HepG2 (cell line): ENCODE data around the gene RNF4. TPM values are rescaled to one million over a fixed set of nuclear protein-coding genes. Genes with fewer than 3 reads are reported as not detected.

Experiments
- ATAC-seq: fragments of 200-7000 bp; cut with Tn5 transposase; 3 replicates; pipeline ENCODE4 v1.9.1; 2020; ENCODE audit warnings: mild to moderate bottlenecking, moderate library complexity
- BruUV-seq: library from RNA; stranded (reverse); fragments of 400-500 nt; replicated peaks from 2 replicates; lab custom pipeline; 2021; lab: Mats Ljungman, UMichigan
- CTCF ChIA-PET: fragments of 300-600 bp; formaldehyde crosslinking; extraction: SDS; loops from one replicate; lab custom pipeline; 2021; ENCODE audit warnings: low total read pairs, inconsistent platforms, low intra/inter-chr PET ratio; lab: Yijun Ruan, JAX
- POLR2A ChIA-PET: fragments of 350-600 bp; sonication (Branson Sonifier 250); formaldehyde crosslinking; loops from one replicate; lab custom pipeline; 2020; ENCODE audit warnings: antibody characterized with exemption, inconsistent platforms; lab: Yijun Ruan, JAX
- DNase-seq: peaks from one replicate; pipeline ENCODE4 v3.0.0-alpha.2; 2015; ENCODE audit warnings: low spot score
- FAIRE-seq: peaks from 3 replicates; lab custom pipeline; 2011; peaks lifted over from hg19 to GRCh38; lab: Jason Lieb, UNC
- H2AFZ ChIP-seq: one replicate; pipeline ENCODE4 v1.6.1; 2011; ENCODE audit warnings: low read length, inconsistent platforms
- H3K27ac ChIP-seq: fragments of 300-600 bp; 3 replicates; pipeline ENCODE4 v1.8.0; 2011; ENCODE audit warnings: mixed run types, mild to moderate bottlenecking, mixed read lengths, low read length, inconsistent platforms; ENCODE audit not compliant: insufficient read depth; ENCODE audit errors: extremely low read length
- H3K27me3 ChIP-seq, 2 experiments: fragments of 200-600 bp in 1 of 2; 2 replicates in 1 of 2; 3 replicates in 1 of 2; pipeline versions ENCODE4 v1.6.0 to v1.8.0; 2011; ENCODE audit warnings: low read length in 2 of 2, mild to moderate bottlenecking in 2 of 2, moderate library complexity in 2 of 2, inconsistent platforms in 1 of 2; ENCODE audit not compliant: insufficient read depth in 2 of 2, control insufficient read depth in 1 of 2
- H3K36me3 ChIP-seq, 2 experiments: fragments of 200-600 bp in 1 of 2; replicated peaks in 1 of 2; 2 replicates in 1 of 2; 3 replicates in 1 of 2; pipeline versions ENCODE4 v1.5.1 to v1.8.0; 2011; ENCODE audit warnings: low read length in 2 of 2, inconsistent platforms in 1 of 2; ENCODE audit not compliant: insufficient read depth in 2 of 2, control insufficient read depth in 1 of 2
- H3K4me1 ChIP-seq: 2 replicates; pipeline ENCODE4 v1.5.1; 2012; ENCODE audit warnings: low read length, inconsistent platforms; ENCODE audit not compliant: insufficient read depth
- H3K4me2 ChIP-seq: 2 replicates; pipeline ENCODE4 v1.6.0; 2011; ENCODE audit warnings: low read depth, low read length, inconsistent platforms
- H3K4me3 ChIP-seq, 3 experiments: fragments of 200-600 bp in 1 of 3; sonication (generic), shearing (Covaris generic) in 1 of 3; replicated peaks in 1 of 3; 2 replicates each; pipeline ENCODE4 v1.5.1; 2011 to 2016; ENCODE audit warnings: low read length in 3 of 3, inconsistent platforms in 2 of 3, low read depth in 2 of 3, mild to moderate bottlenecking in 2 of 3, control low read depth in 1 of 3, mixed read lengths in 1 of 3; ENCODE audit not compliant: insufficient read depth in 1 of 3
- H3K79me2 ChIP-seq: one replicate; pipeline ENCODE4 v1.6.1; 2011; ENCODE audit warnings: low read length, inconsistent platforms; ENCODE audit not compliant: insufficient read depth
- H3K9ac ChIP-seq: 2 replicates; pipeline ENCODE4 v1.6.0; 2011; ENCODE audit warnings: mild to moderate bottlenecking, low read depth, low read length, inconsistent platforms; ENCODE audit not compliant: insufficient read depth
- H3K9me3 ChIP-seq: 2 replicates; pipeline ENCODE4 v1.5.1; 2012; ENCODE audit warnings: mild to moderate bottlenecking, low read length
- H4K20me1 ChIP-seq: 2 replicates; pipeline ENCODE4 v1.6.0; 2011; ENCODE audit warnings: inconsistent platforms, mild to moderate bottlenecking, low read length, moderate library complexity; ENCODE audit not compliant: insufficient read depth
- BHLHE40 ChIP-seq: IDR thresholded peaks from 2 replicates; pipeline ENCODE4 v1.6.1; 2011; ENCODE audit warnings: low read length, improper control_type of control experiment
- CCDC6 ChIP-seq: sonication (generic); formaldehyde crosslinking; IDR thresholded peaks from 2 replicates; pipeline ENCODE4 v1.8.1; 2022; ENCODE audit warnings: mild to moderate bottlenecking, missing genetic modification reagents, moderate library complexity
- GMEB2 ChIP-seq: IDR thresholded peaks from 2 replicates; pipeline ENCODE4 v1.6.1; 2016; ENCODE audit warnings: missing biosample characterization, missing genetic modification reagents, low read depth
- HMGXB4 ChIP-seq, 2 experiments: sonication (generic) in 1 of 2; formaldehyde crosslinking in 1 of 2; IDR thresholded peaks; 2 replicates each; pipeline versions ENCODE4 v1.4.0 to v1.6.1; 2018 to 2020; ENCODE audit warnings: missing genetic modification reagents in 2 of 2, borderline replicate concordance in 1 of 2, low read depth in 1 of 2, mild to moderate bottlenecking in 1 of 2, missing biosample characterization in 1 of 2
- NBN ChIP-seq: fragments of 450-650 bp; conservative IDR thresholded peaks from 2 replicates; pipeline ENCODE4 v1.6.1; 2017
- SMAD1 ChIP-seq: sonication (generic); formaldehyde crosslinking; IDR thresholded peaks from 2 replicates; pipeline ENCODE4 v1.4.0; 2020; ENCODE audit warnings: missing genetic modification reagents, low read depth, mild to moderate bottlenecking, borderline replicate concordance
- SNAPC2 ChIP-seq: sonication (generic); formaldehyde crosslinking; IDR thresholded peaks from 2 replicates; pipeline ENCODE4 v1.8.1; 2022; ENCODE audit warnings: mild to moderate bottlenecking, missing genetic modification reagents
- ZBTB25 ChIP-seq: IDR thresholded peaks from 2 replicates; pipeline ENCODE4 v1.6.1; 2018; ENCODE audit warnings: missing genetic modification reagents
- ZBTB44 ChIP-seq: sonication (generic); formaldehyde crosslinking; IDR thresholded peaks from 2 replicates; pipeline ENCODE4 v1.4.0; 2020; ENCODE audit warnings: missing genetic modification reagents
- ZC3H13 ChIP-seq: sonication (generic); formaldehyde crosslinking; IDR thresholded peaks from 2 replicates; pipeline ENCODE4 v1.8.1; 2023; ENCODE audit warnings: mild to moderate bottlenecking, missing genetic modification reagents, moderate library complexity
- ZNF235 ChIP-seq: sonication (generic); formaldehyde crosslinking; IDR thresholded peaks from 2 replicates; pipeline ENCODE4 v1.8.1; 2023; ENCODE audit warnings: mild to moderate bottlenecking, missing genetic modification reagents, borderline replicate concordance
- ZNF382 ChIP-seq: sonication (generic); formaldehyde crosslinking; IDR thresholded peaks from 2 replicates; pipeline ENCODE4 v1.5.0; 2020; ENCODE audit warnings: missing genetic modification reagents, mild to moderate bottlenecking, borderline replicate concordance
- ZNF430 ChIP-seq: sonication (generic); formaldehyde crosslinking; IDR thresholded peaks from 2 replicates; pipeline ENCODE4 v1.9.0; 2021; ENCODE audit warnings: mild to moderate bottlenecking, missing genetic modification reagents
- ZNF556 ChIP-seq: sonication (generic); formaldehyde crosslinking; IDR thresholded peaks from 2 replicates; pipeline ENCODE4 v1.4.0; 2020; ENCODE audit warnings: mild to moderate bottlenecking, missing genetic modification reagents, borderline replicate concordance
- ZNF558 ChIP-seq: sonication (generic); formaldehyde crosslinking; IDR thresholded peaks from 2 replicates; pipeline ENCODE4 v1.9.0; 2022; ENCODE audit warnings: mild to moderate bottlenecking, missing genetic modification reagents, borderline replicate concordance
- ZNF749 ChIP-seq: sonication (generic); formaldehyde crosslinking; IDR thresholded peaks from 2 replicates; pipeline ENCODE4 v1.8.0; 2022; ENCODE audit warnings: mild to moderate bottlenecking, missing genetic modification reagents, moderate library complexity, borderline replicate concordance
- WGBS: methylation state at CpG from one replicate; pipeline ENCODE4 v1.1.6; 2017; ENCODE audit warnings: low lambda C conversion rate; 5-methylcytosine and 5-hydroxymethylcytosine counted together
- in situ Hi-C: cut with HindIII; loops from 2 replicates; pipeline ENCODE4 v1.10.0; 2017; ENCODE audit warnings: low pct_unique_long_range_greater_than_20kb; ENCODE audit not compliant: extremely low pct_ligation_motif_present
- intact Hi-C: fragments of 100-400 bp; cut with micrococcal nuclease; formaldehyde crosslinking; loops from one replicate; pipeline ENCODE4 v1.10.0; 2022; ENCODE audit not compliant: unreplicated experiment
- polyA plus RNA-seq, 8 experiments: library from polyadenylated mRNA; depleted of rRNA in 3 of 8; stranded (reverse) in 7 of 8; unstranded in 1 of 8; fragments of >200 nt; fragmentation: Illumina TruSeq in 4 of 8; extraction: Trizol in 4 of 8; gene quantifications; 2 replicates each; pipeline versions ENCODE4 v1.2.1 to v1.2.3, GENCODE V29; 2011 to 2016; ENCODE audit warnings: low read depth in 4 of 8, missing spikeins in 1 of 8, mixed read lengths in 1 of 8; ENCODE audit not compliant: insufficient read depth in 1 of 8
- total RNA-seq, 5 experiments: library from RNA; depleted of rRNA; stranded (reverse); fragments of >200 nt; fragmentation: Illumina TruSeq; extraction: Trizol; gene quantifications; 2 replicates each; pipeline ENCODE4 v1.2.3, GENCODE V29; 2016; ENCODE audit warnings: low read depth in 1 of 5

RNF4 gene
- total and polyA plus RNA-seq, 2 of the 13 experiments (the other 11 are each of a cell fraction or from before 2014, with no cell fraction given), result 38.1 to 45.1 TPM

GRCh38 chr4:2462218-2462991, 6.5 kb upstream of the RNF4 start:
- H3K4me3 ChIP-seq, result peak overlapping the region; percentile 37 to 66 (median 48); a peak in 4 of 6 replicates
- CTCF ChIA-PET, result interaction anchor here (0.8 to 1.4 kb wide), 2 partner anchors 21 to 242 kb away, joined by 4 to 6 read pairs; no protein-coding TSS in a partner anchor
- H3K27ac ChIP-seq, result no peak overlapping the region
- no peaks in the 10 kb centered on the region for H4K20me1 ChIP-seq
- H3K9ac ChIP-seq, result no peak overlapping the region
- H3K4me1 ChIP-seq, result peaks cover 45% of the 10 kb centered on the region
- no peaks in the 10 kb centered on the region; a peak in 1 of 5 replicates for H3K36me3 ChIP-seq
- peak overlapping the region; percentile 58 for H3K4me2 ChIP-seq
- no peaks in the 10 kb centered on the region for H3K79me2 ChIP-seq
- in situ Hi-C loops, result no loop called here
- BruUV-seq, result no TSS peak
- FAIRE-seq, result no peak
- peak; percentile 91 for ATAC-seq
- POLR2A ChIA-PET, result interaction anchor here (0.5 kb wide), 1 partner anchor 74 kb away, joined by 5 read pairs; the partner anchor contains the start of gene FAM193A
- DNase-seq, result peak; percentile 30
- no peak overlapping the region for H2AFZ ChIP-seq
- H3K27me3 ChIP-seq, result peaks cover 6 to 43% of the 10 kb centered on the region in 2 experiments
- 69% methylated on average over 7 of the region's 99 CpGs for WGBS
- intact Hi-C loops, result loop anchor here (1.0 to 10.0 kb wide), 3 partner anchors 22 to 243 kb away; partner anchors contain the start of genes HAUS3 and POLN
- no peaks in the 10 kb centered on the region for H3K9me3 ChIP-seq
- TF ChIP-seq ZNF235 (CRISPR knock-in tag) (0 out of 2 replicates have a peak, but pooled peaks have one; percentile 86), HMGXB4 (CRISPR knock-in tag; IDR thresholded peaks at IDR 0.05; ENCODE audit: borderline replicate concordance in 1 of 2, low read depth in 1 of 2) (peak; percentile 38 to 61; a peak in 3 of 4 replicates), ZNF430 (CRISPR knock-in tag) (peak; percentile 58; the same call in 1 of the 2 replicates), ZNF382 (CRISPR knock-in tag) (no peak), ZBTB25 (CRISPR knock-in tag) (peak; percentile 44; the same call in 1 of the 2 replicates), GMEB2 (CRISPR knock-in tag) (no peak), ZNF749 (CRISPR knock-in tag) (peak; percentile 68; the same call in 1 of the 2 replicates), BHLHE40 (peak; percentile 68), SNAPC2 (CRISPR knock-in tag) (peak; percentile 63; the same call in 1 of the 2 replicates), ZNF558 (CRISPR knock-in tag) (peak; percentile 82; the same call in 1 of the 2 replicates), ZBTB44 (CRISPR knock-in tag) (peak; percentile 62; the same call in 1 of the 2 replicates), ZC3H13 (CRISPR knock-in tag) (peak; percentile 92), CCDC6 (CRISPR knock-in tag) (peak; percentile 92; the same call in 1 of the 2 replicates), NBN (no peak), SMAD1 (CRISPR knock-in tag) (peak; percentile 46; the same call in 1 of the 2 replicates), ZNF556 (CRISPR knock-in tag) (no peak)
